ENCODE results near the gene MAJIN. TPM values are rescaled to one million over a fixed set of nuclear protein-coding genes. Genes with fewer than 3 reads are reported as not detected.

MAJIN gene
- total RNA-seq, 1 experiment from 2014 or later = not detected

GRCh38 chr11:64910451-64911093 lies 61.3 kb downstream of the MAJIN start:
- no peaks in the 10 kb centered on the region for H3K9me3 Mint-ChIP-seq
- no peak overlapping the region for H3K4me3 Mint-ChIP-seq
- TF ChIP-seq ZNF396 (CRISPR knock-in tag; IDR thresholded peaks at IDR 0.05; ENCODE audit: borderline replicate concordance) (no peak), AR (CRISPR knock-in tag; IDR thresholded peaks at IDR 0.05) (no peak), SMAD4 (CRISPR knock-in tag; IDR thresholded peaks at IDR 0.05) (no peak), E2F1 (CRISPR knock-in tag; IDR thresholded peaks at IDR 0.05) (no peak), PREB (CRISPR knock-in tag; IDR thresholded peaks at IDR 0.05; ENCODE audit: borderline replicate concordance) (no peak), NR2C2 (CRISPR knock-in tag; IDR thresholded peaks at IDR 0.05) (no peak), HMGA2 (CRISPR knock-in tag; IDR thresholded peaks at IDR 0.05) (no peak), SOX15 (CRISPR knock-in tag; IDR thresholded peaks at IDR 0.05) (no peak), JUN (CRISPR knock-in tag; IDR thresholded peaks at IDR 0.05) (no peak), CREM (CRISPR knock-in tag; IDR thresholded peaks at IDR 0.05) (no peak), RORB (CRISPR knock-in tag; IDR thresholded peaks at IDR 0.05) (no peak), ZNF281 (CRISPR knock-in tag; IDR thresholded peaks at IDR 0.05) (no peak), FOXK1 (CRISPR knock-in tag; IDR thresholded peaks at IDR 0.05) (no peak), GABPB1 (CRISPR knock-in tag; IDR thresholded peaks at IDR 0.05) (no peak), USF1 (CRISPR knock-in tag; IDR thresholded peaks at IDR 0.05) (no peak), TEAD4 (CRISPR knock-in tag; IDR thresholded peaks at IDR 0.05) (no peak)
- H3K36me3 Mint-ChIP-seq = peaks cover 10% of the 10 kb centered on the region; the same call in 1 of the 2 replicates
- no peak overlapping the region for H3K27ac Mint-ChIP-seq
- H3K4me1 Mint-ChIP-seq = no peaks in the 10 kb centered on the region
- no peaks in the 10 kb centered on the region for H3K27me3 Mint-ChIP-seq (ENCODE audit: low read depth)
- POLR2A ChIA-PET = no interaction called here
- ATAC-seq (no peak), DNase-seq (ENCODE audit: low spot score) (no peak)
- CTCF ChIA-PET = no interaction called here

GRCh38 chr11:64909653-64910343 lies 62.1 kb downstream of the MAJIN start:
- Mint-ChIP-seq H3K9me3 (no peaks in the 10 kb centered on the region), H3K36me3 (peaks cover 13% of the 10 kb centered on the region; the same call in 1 of the 2 replicates), H3K4me1 (no peaks in the 10 kb centered on the region), H3K27me3 (ENCODE audit: low read depth) (no peaks in the 10 kb centered on the region), H3K4me3 (no peak overlapping the region), H3K27ac (no peak overlapping the region)
- ChIA-PET CTCF (no interaction called here), POLR2A (no interaction called here)
- ATAC-seq (no peak), DNase-seq (ENCODE audit: low spot score) (no peak)
- TF ChIP-seq PRDM15 (CRISPR knock-in tag; IDR thresholded peaks at IDR 0.05) = no peak

Measured in WTC11 (cell line).